Esophagus (tissue), 2 donors: Measurements from ENCODE around the gene RBBP5. TPM values are rescaled to one million over a fixed set of nuclear protein-coding genes. Genes with fewer than 3 reads are reported as not detected.

Source experiments
- H3K27ac ChIP-seq, 2 donors: one replicate each; pipeline ENCODE4 v1.5.1; 2013; ENCODE audit warnings: low read depth in 2 of 2, mild to moderate bottlenecking in 2 of 2, inconsistent platforms in 1 of 2, low read length in 1 of 2, moderate library complexity in 1 of 2
- H3K27me3 ChIP-seq, 2 donors: one replicate each; pipeline ENCODE4 v1.6.1; 2013; ENCODE audit warnings: low read length in 2 of 2, control low read depth in 1 of 2, mild to moderate bottlenecking in 1 of 2; ENCODE audit not compliant: insufficient read depth in 2 of 2, control insufficient read depth in 1 of 2
- H3K36me3 ChIP-seq, 2 donors: one replicate each; pipeline ENCODE4 v1.6.1; 2013; ENCODE audit warnings: low read length in 1 of 2; ENCODE audit not compliant: control insufficient read depth in 2 of 2, insufficient read depth in 2 of 2
- H3K4me1 ChIP-seq, 2 donors: one replicate each; pipeline ENCODE4 v1.6.1; 2013; ENCODE audit warnings: low read length in 1 of 2; ENCODE audit not compliant: control insufficient read depth in 2 of 2, insufficient read depth in 2 of 2
- H3K4me3 ChIP-seq, 2 donors: one replicate each; pipeline ENCODE4 v1.5.1; 2013; ENCODE audit warnings: low read length in 2 of 2, mild to moderate bottlenecking in 2 of 2, low read depth in 1 of 2, moderate library complexity in 1 of 2
- H3K9me3 ChIP-seq, 2 donors: one replicate each; pipeline ENCODE4 v1.6.1; 2013; ENCODE audit warnings: mild to moderate bottlenecking in 2 of 2, low read depth in 1 of 2, low read length in 1 of 2, moderate library complexity in 1 of 2; ENCODE audit not compliant: control insufficient read depth in 2 of 2, insufficient read depth in 1 of 2
- WGBS, 2 donors: extraction: QIAGEN DNeasy Blood & Tissue Kit; methylation state at CpG; one replicate each; pipeline ENCODE4 v1.1.7; 2013; 5-methylcytosine and 5-hydroxymethylcytosine counted together
- polyA plus RNA-seq, 2 donors: library from polyadenylated mRNA; stranded (reverse); fragments of 200-250 nt; gene quantifications; one replicate each; pipeline ENCODE4 v1.2.3, GENCODE V29; 2013
- donor health status: healthy with polysubstance abuse.
- donor health status: Bipolar disorder and iron deficiency.

Gene RBBP5
- polyA plus RNA-seq, 2 donors: 3.0 to 4.0 TPM

GRCh38 chr1:205053296-205053695, 68.5 kb downstream of the RBBP5 start:
- no peak overlapping the region for H3K4me3 ChIP-seq
- no peaks in the 10 kb centered on the region for H3K9me3 ChIP-seq
- H3K36me3 ChIP-seq: no peaks in the 10 kb centered on the region
- H3K4me1 ChIP-seq: no peaks in the 10 kb centered on the region
- H3K27me3 ChIP-seq: peaks cover 0 to 2% of the 10 kb centered on the region in 2 donors
- H3K27ac ChIP-seq: no peak overlapping the region
- 85 to 88% methylated on average over 5 of the region's 5 CpGs for WGBS, 2 donors

- Histone ChIP-seq H3K4me1 (no peaks in the 10 kb centered on the region), H3K27ac (no peak overlapping the region), H3K36me3 (no peaks in the 10 kb centered on the region), H3K27me3 (peaks cover 2 to 3% of the 10 kb centered on the region in 2 donors), H3K9me3 (no peaks in the 10 kb centered on the region), H3K4me3 (no peak overlapping the region)
- 79 to 85% methylated on average over 11 of the region's 11 CpGs for whole genome bisulfite sequencing, 2 donors
These were observed 69.1 kb downstream of the RBBP5 start for GRCh38 chr1:205052690-205053089.

GRCh38 chr1:205049479-205049878, 72.3 kb downstream of the RBBP5 start:
- H3K27ac ChIP-seq: no peak overlapping the region
- peaks cover 0 to 3% of the 10 kb centered on the region in 2 donors for H3K9me3 ChIP-seq
- H3K4me1 ChIP-seq: no peaks in the 10 kb centered on the region
- 44 to 55% methylated on average over 6 of the region's 6 CpGs for WGBS, 2 donors
- H3K27me3 ChIP-seq: peaks cover 2 to 3% of the 10 kb centered on the region in 2 donors
- no peak overlapping the region for H3K4me3 ChIP-seq
- no peaks in the 10 kb centered on the region for H3K36me3 ChIP-seq

- Histone ChIP-seq H3K27me3 (peaks cover 8 to 13% of the 10 kb centered on the region in 2 donors), H3K4me3 (no peak overlapping the region), H3K36me3 (no peaks in the 10 kb centered on the region), H3K4me1 (no peaks in the 10 kb centered on the region), H3K9me3 (peaks cover 0 to 3% of the 10 kb centered on the region in 2 donors), H3K27ac (no peak overlapping the region)
- WGBS, 2 donors: 74 to 75% methylated on average over 9 of the region's 9 CpGs
These were observed 73.4 kb downstream of the RBBP5 start for GRCh38 chr1:205048382-205048781.

- WGBS, 2 donors: 73 to 83% methylated on average over 5 of the region's 5 CpGs
These were observed 74.0 kb downstream of the RBBP5 start for GRCh38 chr1:205047764-205048231.

GRCh38 chr1:205046870-205047269, 74.9 kb downstream of the RBBP5 start:
- WGBS, 2 donors: 38 to 48% methylated on average over 3 to 4 of the region's 4 CpGs
- Histone ChIP-seq H3K4me1 (no peaks in the 10 kb centered on the region), H3K27me3 (peaks cover 8 to 13% of the 10 kb centered on the region in 2 donors), H3K9me3 (peaks cover 0 to 3% of the 10 kb centered on the region in 2 donors), H3K27ac (no peak overlapping the region), H3K36me3 (no peaks in the 10 kb centered on the region), H3K4me3 (no peak overlapping the region)

More at GRCh38 chr1:205047764-205048231, 74.0 kb downstream of the RBBP5 start:
- Histone ChIP-seq H3K27me3 (peaks cover 8 to 13% of the 10 kb centered on the region in 2 donors), H3K4me3 (no peak overlapping the region), H3K9me3 (peaks cover 0 to 3% of the 10 kb centered on the region in 2 donors), H3K27ac (no peak overlapping the region), H3K36me3 (no peaks in the 10 kb centered on the region), H3K4me1 (no peaks in the 10 kb centered on the region)

- H3K27me3 ChIP-seq: peaks cover 8 to 13% of the 10 kb centered on the region in 2 donors
- H3K36me3 ChIP-seq: no peaks in the 10 kb centered on the region
- no peak overlapping the region for H3K27ac ChIP-seq
- peaks cover 0 to 3% of the 10 kb centered on the region in 2 donors for H3K9me3 ChIP-seq
- no peaks in the 10 kb centered on the region for H3K4me1 ChIP-seq
- H3K4me3 ChIP-seq: no peak overlapping the region
- 29 to 35% methylated on average over 11 of the region's 11 CpGs for WGBS, 2 donors
These were observed 76.6 kb downstream of the RBBP5 start for GRCh38 chr1:205045146-205045545.

- no peak overlapping the region for H3K27ac ChIP-seq
- H3K36me3 ChIP-seq: no peaks in the 10 kb centered on the region
- WGBS, 2 donors: 28 to 40% methylated on average over 5 of the region's 5 CpGs
- no peaks in the 10 kb centered on the region for H3K4me1 ChIP-seq
- peaks cover 8 to 13% of the 10 kb centered on the region in 2 donors for H3K27me3 ChIP-seq
- no peak overlapping the region for H3K4me3 ChIP-seq
- H3K9me3 ChIP-seq: peaks cover 0 to 3% of the 10 kb centered on the region in 2 donors
These were observed 77.0 kb downstream of the RBBP5 start for GRCh38 chr1:205044741-205045140.

- H3K4me1 ChIP-seq: no peaks in the 10 kb centered on the region
- H3K9me3 ChIP-seq: peaks cover 0 to 3% of the 10 kb centered on the region in 2 donors
- 35 to 39% methylated on average over 4 of the region's 4 CpGs for WGBS, 2 donors
- H3K4me3 ChIP-seq: no peak overlapping the region
- no peak overlapping the region for H3K27ac ChIP-seq
- H3K36me3 ChIP-seq: no peaks in the 10 kb centered on the region
- H3K27me3 ChIP-seq: peaks cover 8 to 13% of the 10 kb centered on the region in 2 donors
These were observed 77.9 kb downstream of the RBBP5 start for GRCh38 chr1:205043866-205044265.
